ENCODE results near the gene MTUS2. TPM values are rescaled to one million over a fixed set of nuclear protein-coding genes. Genes with fewer than 3 reads are reported as not detected.

MTUS2 gene
- polyA plus RNA-seq, 1 donor from 2014 or later, result 4.4 TPM

- TF ChIP-seq RAD21 (conservative IDR thresholded peaks at IDR 0.05) (no peak), EP300 (conservative IDR thresholded peaks at IDR 0.05; ENCODE audit: poor library complexity, severe bottlenecking) (no peak), CTCF (IDR thresholded peaks at IDR 0.05; ENCODE audit: poor library complexity, severe bottlenecking) (no peak), EZH2 (IDR thresholded peaks at IDR 0.05; ENCODE audit: borderline replicate concordance, insufficient read depth, low read length, poor library complexity, severe bottlenecking) (no peak), TAF1 (IDR thresholded peaks at IDR 0.05; ENCODE audit: low read depth) (no peak), POLR2AphosphoS5 (IDR thresholded peaks at IDR 0.05) (no peak), MXI1 (conservative IDR thresholded peaks at IDR 0.05; ENCODE audit: poor library complexity, severe bottlenecking) (no peak), SMC3 (conservative IDR thresholded peaks at IDR 0.05; ENCODE audit: poor library complexity) (no peak), REST (IDR thresholded peaks at IDR 0.05; ENCODE audit: borderline replicate concordance) (no peak)
- H3K27ac ChIP-seq (ENCODE audit: low read length), result no peak overlapping the region
- no peak overlapping the region for H2AFZ ChIP-seq (ENCODE audit: low read depth, low read length)
- H4K20me1 ChIP-seq (ENCODE audit: insufficient read depth), result no peaks in the 10 kb centered on the region
- no peaks in the 10 kb centered on the region for H3K36me3 ChIP-seq (ENCODE audit: insufficient read depth, low read length)
- no peaks in the 10 kb centered on the region for H3F3A ChIP-seq (ENCODE audit: insufficient read depth, low read length, poor library complexity, severe bottlenecking)
- no peak overlapping the region for H3K4me2 ChIP-seq (ENCODE audit: low read length)
- no peaks in the 10 kb centered on the region for H3K27me3 ChIP-seq (ENCODE audit: insufficient read depth, low read depth, low read length)
- H3K9me2 ChIP-seq (ENCODE audit: insufficient read depth, low read length), result no peaks in the 10 kb centered on the region
- no peaks in the 10 kb centered on the region for H3K9me3 ChIP-seq (ENCODE audit: low read length)
- no peaks in the 10 kb centered on the region for H3K79me2 ChIP-seq (replicated peaks; ENCODE audit: insufficient read depth, low read length)
- no peak overlapping the region for H3K4me3 ChIP-seq (ENCODE audit: low read length)
- H3K9ac ChIP-seq (ENCODE audit: low read length), result no peak overlapping the region
These were observed 461.9 kb downstream of the MTUS2 start for GRCh38 chr13:29281932-29282495.

- no peaks in the 10 kb centered on the region for H4K20me1 ChIP-seq (ENCODE audit: insufficient read depth)
- no peak overlapping the region for H3K27ac ChIP-seq (ENCODE audit: low read length)
- no peaks in the 10 kb centered on the region for H3K9me2 ChIP-seq (ENCODE audit: insufficient read depth, low read length)
- no peak overlapping the region for H3K9ac ChIP-seq (ENCODE audit: low read length)
- H3K4me2 ChIP-seq (ENCODE audit: low read length), result no peak overlapping the region
- H3K27me3 ChIP-seq (ENCODE audit: insufficient read depth, low read depth, low read length), result no peaks in the 10 kb centered on the region
- H3F3A ChIP-seq (ENCODE audit: insufficient read depth, low read length, poor library complexity, severe bottlenecking), result no peaks in the 10 kb centered on the region
- H3K79me2 ChIP-seq (replicated peaks; ENCODE audit: insufficient read depth, low read length), result no peaks in the 10 kb centered on the region
- H3K36me3 ChIP-seq (ENCODE audit: insufficient read depth, low read length), result no peaks in the 10 kb centered on the region
- H3K4me3 ChIP-seq (ENCODE audit: low read length), result no peak overlapping the region
- H3K9me3 ChIP-seq (ENCODE audit: low read length), result no peaks in the 10 kb centered on the region
- no peak overlapping the region for H2AFZ ChIP-seq (ENCODE audit: low read depth, low read length)
- TF ChIP-seq RAD21 (conservative IDR thresholded peaks at IDR 0.05) (no peak), POLR2AphosphoS5 (IDR thresholded peaks at IDR 0.05) (no peak), MXI1 (conservative IDR thresholded peaks at IDR 0.05; ENCODE audit: poor library complexity, severe bottlenecking) (no peak)
These were observed 464.6 kb downstream of the MTUS2 start for GRCh38 chr13:29284726-29285125.

All from neural cell (in vitro differentiated cells).